ENCODE results near the gene PIK3CD. TPM values are rescaled to one million over a fixed set of nuclear protein-coding genes. Genes with fewer than 3 reads are reported as not detected.

The PIK3CD gene
- total and polyA plus RNA-seq, 4 donors, result 1.8 to 11.3 (median 3.4) TPM

DNA sequence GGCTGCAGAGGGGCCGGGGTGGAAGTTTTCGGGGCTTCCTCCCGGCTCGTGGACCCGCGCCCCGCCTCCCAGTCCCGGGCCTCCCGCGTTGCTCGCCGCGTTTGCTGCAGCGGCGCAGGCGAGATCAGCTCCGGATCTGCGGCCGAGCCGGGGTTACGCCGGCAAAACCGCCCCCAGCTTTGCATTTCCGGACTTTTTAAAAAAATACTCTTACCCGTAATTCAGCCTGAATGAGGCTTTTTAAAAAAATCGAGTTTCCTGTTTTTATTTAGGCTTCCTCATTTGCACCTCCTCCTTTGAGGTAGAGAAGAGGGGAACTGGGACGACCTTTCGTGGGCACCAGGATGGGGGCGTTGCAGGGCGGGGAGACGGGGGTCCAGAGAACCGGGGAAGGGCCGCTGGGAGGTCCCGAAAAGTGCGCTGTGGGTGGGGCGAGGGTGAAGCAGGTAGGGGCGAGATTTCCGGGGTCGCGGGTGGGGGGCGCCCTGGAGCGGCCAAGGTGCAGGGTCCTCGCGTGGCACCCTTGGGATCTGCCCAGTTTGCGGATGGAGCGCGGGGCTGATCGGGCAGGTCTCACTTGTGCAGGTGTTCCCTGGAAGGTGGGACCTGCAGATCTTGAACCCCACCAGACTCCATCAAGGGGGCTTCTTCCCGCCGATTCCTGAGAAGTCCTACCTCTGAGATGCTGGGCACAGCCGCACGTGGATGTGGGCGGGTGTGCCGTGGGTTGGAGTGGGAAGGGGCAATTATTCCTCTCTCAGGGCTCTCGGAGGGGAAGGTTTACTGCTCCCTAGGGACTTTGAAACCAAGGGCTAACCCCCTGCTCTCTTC lies 1.1 kb downstream of the PIK3CD start (continued):
- TF ChIP-seq, protein P1, sequence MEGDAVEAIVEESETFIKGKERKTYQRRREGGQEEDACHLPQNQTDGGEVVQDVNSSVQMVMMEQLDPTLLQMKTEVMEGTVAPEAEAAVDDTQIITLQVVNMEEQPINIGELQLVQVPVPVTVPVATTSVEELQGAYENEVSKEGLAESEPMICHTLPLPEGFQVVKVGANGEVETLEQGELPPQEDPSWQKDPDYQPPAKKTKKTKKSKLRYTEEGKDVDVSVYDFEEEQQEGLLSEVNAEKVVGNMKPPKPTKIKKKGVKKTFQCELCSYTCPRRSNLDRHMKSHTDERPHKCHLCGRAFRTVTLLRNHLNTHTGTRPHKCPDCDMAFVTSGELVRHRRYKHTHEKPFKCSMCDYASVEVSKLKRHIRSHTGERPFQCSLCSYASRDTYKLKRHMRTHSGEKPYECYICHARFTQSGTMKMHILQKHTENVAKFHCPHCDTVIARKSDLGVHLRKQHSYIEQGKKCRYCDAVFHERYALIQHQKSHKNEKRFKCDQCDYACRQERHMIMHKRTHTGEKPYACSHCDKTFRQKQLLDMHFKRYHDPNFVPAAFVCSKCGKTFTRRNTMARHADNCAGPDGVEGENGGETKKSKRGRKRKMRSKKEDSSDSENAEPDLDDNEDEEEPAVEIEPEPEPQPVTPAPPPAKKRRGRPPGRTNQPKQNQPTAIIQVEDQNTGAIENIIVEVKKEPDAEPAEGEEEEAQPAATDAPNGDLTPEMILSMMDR (IDR thresholded peaks at IDR 0.05; ENCODE audit: low read depth, low read length, missing input control), result no peak
- TF ChIP-seq, protein P2, sequence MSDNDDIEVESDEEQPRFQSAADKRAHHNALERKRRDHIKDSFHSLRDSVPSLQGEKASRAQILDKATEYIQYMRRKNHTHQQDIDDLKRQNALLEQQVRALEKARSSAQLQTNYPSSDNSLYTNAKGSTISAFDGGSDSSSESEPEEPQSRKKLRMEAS (IDR thresholded peaks at IDR 0.05), result no peak
- no peak for TF ChIP-seq RAD21 (IDR thresholded peaks at IDR 0.05)

DNA sequence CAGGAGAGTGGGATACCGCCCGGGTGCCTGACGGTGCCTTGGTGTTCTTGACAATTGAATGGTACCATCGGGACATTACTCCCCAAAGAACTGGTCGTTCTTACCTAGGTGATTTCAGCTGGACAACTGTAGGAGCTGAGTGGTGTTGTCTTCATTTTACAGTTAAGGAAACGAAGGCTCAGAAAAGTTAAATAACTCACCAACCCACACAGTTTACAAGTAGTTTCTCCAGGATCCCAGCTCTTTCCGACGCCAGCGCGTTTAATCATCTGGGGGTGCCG lies 1.6 kb downstream of the PIK3CD start:
- peak overlapping the region in 1 of 2 donors; percentile 20 for H3K9ac ChIP-seq (ENCODE audit: low read depth in 1 of 2, low read length in 2 of 2)
- no peak for DNase-seq (ENCODE audit: low spot score)
- H3K36me3 ChIP-seq (ENCODE audit: control insufficient read depth in 4 of 4, insufficient read depth in 3 of 4, low read depth in 1 of 4, low read length in 3 of 4), result no peaks in the 10 kb centered on the region
- TF ChIP-seq FOXA2 (IDR thresholded peaks at IDR 0.05) (no peak), FOXA1 (IDR thresholded peaks at IDR 0.05) (no peak)
- no peaks in the 10 kb centered on the region for H3K9me3 ChIP-seq (ENCODE audit: control insufficient read depth in 4 of 4, low read length in 3 of 4)
- peaks cover 0 to 9% (median 1%) of the 10 kb centered on the region in 4 donors for H3K27me3 ChIP-seq (ENCODE audit: control insufficient read depth in 4 of 4, insufficient read depth in 4 of 4, low read length in 3 of 4)
- peak overlapping the region in 1 of 3 donors; percentile 59 for H3K4me3 ChIP-seq (ENCODE audit: low read depth in 1 of 3, low read length in 3 of 3)
- H3K27ac ChIP-seq (ENCODE audit: low read depth in 1 of 2, low read length in 2 of 2), result peak overlapping the region; percentile 57 to 66
- WGBS, result 42% methylated on average over 11 of the region's 11 CpGs
- peaks cover 0 to 17% (median 9%) of the 10 kb centered on the region in 4 donors for H3K4me1 ChIP-seq (ENCODE audit: control insufficient read depth in 4 of 4, insufficient read depth in 4 of 4, low read length in 3 of 4)

DNA sequence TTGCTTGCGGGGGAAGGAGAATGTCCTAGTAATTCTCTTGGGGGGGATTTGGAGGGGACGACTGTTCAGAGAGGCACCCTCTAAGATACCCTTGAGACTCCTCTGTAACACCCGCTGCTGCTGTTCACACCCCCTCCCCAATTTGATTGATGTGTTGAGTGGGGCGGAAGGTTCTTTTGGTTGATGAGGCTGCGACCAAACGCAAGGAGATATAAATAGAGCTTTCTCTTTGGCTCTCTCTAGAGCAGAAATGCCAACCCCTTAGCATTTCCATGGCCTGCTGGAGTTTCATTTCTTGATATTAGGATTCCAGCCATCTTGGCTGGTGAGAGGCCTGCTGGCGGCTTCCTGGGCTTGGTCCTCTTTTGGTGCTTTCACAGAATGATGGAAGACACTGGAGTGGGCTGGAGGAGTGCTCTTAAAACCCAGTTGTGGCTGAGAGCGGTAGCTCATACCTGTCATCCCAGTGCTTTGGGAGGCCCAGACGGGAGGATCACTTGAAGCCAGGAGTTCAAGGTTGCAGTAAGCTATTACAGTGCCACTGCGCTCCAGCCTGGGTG lies 2.0 kb downstream of the PIK3CD start:
- no peak overlapping the region for H3K4me3 ChIP-seq (ENCODE audit: low read depth in 1 of 3, low read length in 3 of 3)
- no peaks in the 10 kb centered on the region for H3K9me3 ChIP-seq (ENCODE audit: control insufficient read depth in 4 of 4, low read length in 3 of 4)
- peaks cover 0 to 9% (median 1%) of the 10 kb centered on the region in 4 donors for H3K27me3 ChIP-seq (ENCODE audit: control insufficient read depth in 4 of 4, insufficient read depth in 4 of 4, low read length in 3 of 4)
- H3K9ac ChIP-seq (ENCODE audit: low read depth in 1 of 2, low read length in 2 of 2), result no peak overlapping the region
- peak overlapping the region in 1 of 2 donors; percentile 66 for H3K27ac ChIP-seq (ENCODE audit: low read depth in 1 of 2, low read length in 2 of 2)
- DNase-seq (ENCODE audit: low spot score), result no peak
- no peak for TF ChIP-seq SP1 (IDR thresholded peaks at IDR 0.05)
- no peak for TF ChIP-seq HNF4A (conservative IDR thresholded peaks at IDR 0.05)
- no peak for TF ChIP-seq FOXA2 (IDR thresholded peaks at IDR 0.05)
- no peak for TF ChIP-seq JUND (IDR thresholded peaks at IDR 0.05)
- TF ChIP-seq, protein P3, sequence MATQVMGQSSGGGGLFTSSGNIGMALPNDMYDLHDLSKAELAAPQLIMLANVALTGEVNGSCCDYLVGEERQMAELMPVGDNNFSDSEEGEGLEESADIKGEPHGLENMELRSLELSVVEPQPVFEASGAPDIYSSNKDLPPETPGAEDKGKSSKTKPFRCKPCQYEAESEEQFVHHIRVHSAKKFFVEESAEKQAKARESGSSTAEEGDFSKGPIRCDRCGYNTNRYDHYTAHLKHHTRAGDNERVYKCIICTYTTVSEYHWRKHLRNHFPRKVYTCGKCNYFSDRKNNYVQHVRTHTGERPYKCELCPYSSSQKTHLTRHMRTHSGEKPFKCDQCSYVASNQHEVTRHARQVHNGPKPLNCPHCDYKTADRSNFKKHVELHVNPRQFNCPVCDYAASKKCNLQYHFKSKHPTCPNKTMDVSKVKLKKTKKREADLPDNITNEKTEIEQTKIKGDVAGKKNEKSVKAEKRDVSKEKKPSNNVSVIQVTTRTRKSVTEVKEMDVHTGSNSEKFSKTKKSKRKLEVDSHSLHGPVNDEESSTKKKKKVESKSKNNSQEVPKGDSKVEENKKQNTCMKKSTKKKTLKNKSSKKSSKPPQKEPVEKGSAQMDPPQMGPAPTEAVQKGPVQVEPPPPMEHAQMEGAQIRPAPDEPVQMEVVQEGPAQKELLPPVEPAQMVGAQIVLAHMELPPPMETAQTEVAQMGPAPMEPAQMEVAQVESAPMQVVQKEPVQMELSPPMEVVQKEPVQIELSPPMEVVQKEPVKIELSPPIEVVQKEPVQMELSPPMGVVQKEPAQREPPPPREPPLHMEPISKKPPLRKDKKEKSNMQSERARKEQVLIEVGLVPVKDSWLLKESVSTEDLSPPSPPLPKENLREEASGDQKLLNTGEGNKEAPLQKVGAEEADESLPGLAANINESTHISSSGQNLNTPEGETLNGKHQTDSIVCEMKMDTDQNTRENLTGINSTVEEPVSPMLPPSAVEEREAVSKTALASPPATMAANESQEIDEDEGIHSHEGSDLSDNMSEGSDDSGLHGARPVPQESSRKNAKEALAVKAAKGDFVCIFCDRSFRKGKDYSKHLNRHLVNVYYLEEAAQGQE (IDR thresholded peaks at IDR 0.05), result no peak
- TF ChIP-seq RAD21 (IDR thresholded peaks at IDR 0.05), result no peak
- TF ChIP-seq TAF1 (conservative IDR thresholded peaks at IDR 0.05), result no peak
- TF ChIP-seq, protein P4, sequence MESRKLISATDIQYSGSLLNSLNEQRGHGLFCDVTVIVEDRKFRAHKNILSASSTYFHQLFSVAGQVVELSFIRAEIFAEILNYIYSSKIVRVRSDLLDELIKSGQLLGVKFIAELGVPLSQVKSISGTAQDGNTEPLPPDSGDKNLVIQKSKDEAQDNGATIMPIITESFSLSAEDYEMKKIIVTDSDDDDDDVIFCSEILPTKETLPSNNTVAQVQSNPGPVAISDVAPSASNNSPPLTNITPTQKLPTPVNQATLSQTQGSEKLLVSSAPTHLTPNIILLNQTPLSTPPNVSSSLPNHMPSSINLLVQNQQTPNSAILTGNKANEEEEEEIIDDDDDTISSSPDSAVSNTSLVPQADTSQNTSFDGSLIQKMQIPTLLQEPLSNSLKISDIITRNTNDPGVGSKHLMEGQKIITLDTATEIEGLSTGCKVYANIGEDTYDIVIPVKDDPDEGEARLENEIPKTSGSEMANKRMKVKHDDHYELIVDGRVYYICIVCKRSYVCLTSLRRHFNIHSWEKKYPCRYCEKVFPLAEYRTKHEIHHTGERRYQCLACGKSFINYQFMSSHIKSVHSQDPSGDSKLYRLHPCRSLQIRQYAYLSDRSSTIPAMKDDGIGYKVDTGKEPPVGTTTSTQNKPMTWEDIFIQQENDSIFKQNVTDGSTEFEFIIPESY (IDR thresholded peaks at IDR 0.05), result no peak
- TF ChIP-seq, protein P2 (IDR thresholded peaks at IDR 0.05), result no peak
- no peak for TF ChIP-seq RXRA (IDR thresholded peaks at IDR 0.05)
- TF ChIP-seq EGR1 (IDR thresholded peaks at IDR 0.05; ENCODE audit: low read depth in 2 of 2), result no peak
- H3K36me3 ChIP-seq (ENCODE audit: control insufficient read depth in 4 of 4, insufficient read depth in 3 of 4, low read depth in 1 of 4, low read length in 3 of 4), result no peaks in the 10 kb centered on the region
- WGBS, result 54% methylated on average over 10 of the region's 10 CpGs
- peaks cover 0 to 17% (median 9%) of the 10 kb centered on the region in 4 donors for H3K4me1 ChIP-seq (ENCODE audit: control insufficient read depth in 4 of 4, insufficient read depth in 4 of 4, low read length in 3 of 4)

Measured in liver (tissue), 9 donors.